H1 (cell line): Measurements from ENCODE around the gene MRPL40. TPM values are rescaled to one million over a fixed set of nuclear protein-coding genes. Genes with fewer than 3 reads are reported as not detected.

Source experiments
- polyA plus RNA-seq, 7 experiments: library from polyadenylated mRNA; depleted of rRNA in 3 of 7; stranded (reverse) in 5 of 7; unstranded in 2 of 7; fragments of >200 nt in 5 of 7; fragments of 200-250 nt in 2 of 7; gene quantifications; 1 replicate in 5 of 7; 2 replicates in 1 of 7; 4 replicates in 1 of 7; pipeline versions ENCODE4 v1.2.1 to v1.2.3, GENCODE V29; 2011 to 2013; ENCODE audit warnings: missing spikeins in 2 of 7, mixed read lengths in 2 of 7
- total RNA-seq: library from RNA; stranded (reverse); fragmentation: NEBNext Ultra II Directional; extraction: Animal tissue kit (Norgen Biotek cat#: 25700); gene quantifications from 2 replicates; pipeline ENCODE4 v1.2.1, GENCODE V29; 2021

Gene MRPL40
- total and polyA plus RNA-seq, 2 of the 8 experiments (the other 6 are each of a cell fraction or from before 2014, with no cell fraction given): 12.4 to 14.5 TPM

Other genes with a start within 250 kb of the MRPL40 start
- 12.4 and 17.3 TPM in 2 replicates for gene CLTCL1, start 140.8 kb upstream of the MRPL40 start, total RNA-seq
- gene CLTCL1, start 140.8 kb upstream of the MRPL40 start, polyA plus RNA-seq (2011; rRNA removed): 17.0 and 17.3 TPM in 2 replicates
- gene HIRA, start 812 bp upstream of the MRPL40 start, total RNA-seq: 61.1 and 67.2 TPM in 2 replicates
- 34.9 and 50.7 TPM in 2 replicates for gene HIRA, start 812 bp upstream of the MRPL40 start, polyA plus RNA-seq (2011; rRNA removed)
- 22.7 and 28.2 TPM in 2 replicates for gene C22orf39, start 15.2 kb downstream of the MRPL40 start, total RNA-seq
- gene C22orf39, start 15.2 kb downstream of the MRPL40 start, polyA plus RNA-seq (2011; rRNA removed): 27.7 and 30.1 TPM in 2 replicates
- 67.5 and 74.6 TPM in 2 replicates for gene UFD1, start 46.6 kb downstream of the MRPL40 start, total RNA-seq
- gene UFD1, start 46.6 kb downstream of the MRPL40 start, polyA plus RNA-seq (2011; rRNA removed): 84.6 and 116 TPM in 2 replicates
- 31.9 and 32.6 TPM in 2 replicates for gene CDC45, start 47.4 kb downstream of the MRPL40 start, total RNA-seq
- 37.7 and 40.0 TPM in 2 replicates for gene CDC45, start 47.4 kb downstream of the MRPL40 start, polyA plus RNA-seq (2011; rRNA removed)
- gene CLDN5, start 91.9 kb downstream of the MRPL40 start, total RNA-seq: 0.69 and 1.6 TPM in 2 replicates
- gene CLDN5, start 91.9 kb downstream of the MRPL40 start, polyA plus RNA-seq (2011; rRNA removed): 1.2 and 2.5 TPM in 2 replicates